ENCODE results near the gene PLA2G2D. TPM values are rescaled to one million over a fixed set of nuclear protein-coding genes. Genes with fewer than 3 reads are reported as not detected.

PLA2G2D gene
- total and polyA plus RNA-seq, 2 of the 13 experiments (the other 11 are each of a cell fraction or from before 2014, with no cell fraction given) = not detected

DNA sequence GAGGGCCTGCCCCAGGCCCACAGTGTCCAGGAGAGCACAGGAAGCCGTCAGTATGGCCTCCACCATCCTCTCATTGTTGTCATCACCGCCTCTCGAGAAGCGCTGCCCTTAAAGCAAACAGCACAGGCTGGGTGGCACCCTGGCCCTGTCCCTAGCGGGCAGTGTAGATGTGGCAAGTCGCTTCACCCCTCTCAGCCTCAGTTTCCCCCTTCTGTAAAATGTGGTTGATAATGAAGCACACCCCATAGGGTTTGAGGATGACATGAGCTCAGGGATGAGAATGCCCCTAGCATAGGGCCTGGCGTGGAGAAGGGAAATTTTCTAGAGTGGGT lies 33.2 kb upstream of the PLA2G2D start:
- Histone ChIP-seq H3K27ac (ENCODE audit: extremely low read length, insufficient read depth, low read length) (no peak overlapping the region), H2AFZ (ENCODE audit: low read length) (no peak overlapping the region), H3K4me3 (replicated peaks in 1 of 3; ENCODE audit: insufficient read depth in 1 of 3, low read depth in 2 of 3, low read length in 3 of 3) (no peak overlapping the region), H3K36me3 (replicated peaks in 1 of 2; ENCODE audit: control insufficient read depth in 1 of 2, insufficient read depth in 2 of 2, low read length in 2 of 2) (no peaks in the 10 kb centered on the region), H3K27me3 (ENCODE audit: control insufficient read depth in 1 of 2, insufficient read depth in 2 of 2, low read length in 2 of 2) (peaks cover 0 to 1% of the 10 kb centered on the region in 2 experiments; a peak in 1 of 5 replicates), H3K9ac (ENCODE audit: insufficient read depth, low read depth, low read length) (no peak overlapping the region), H4K20me1 (ENCODE audit: insufficient read depth, low read length) (no peaks in the 10 kb centered on the region), H3K4me2 (ENCODE audit: low read depth, low read length) (no peak overlapping the region; the same call in 1 of the 2 replicates), H3K9me3 (ENCODE audit: low read length) (no peaks in the 10 kb centered on the region), H3K4me1 (ENCODE audit: insufficient read depth, low read length) (peaks cover 17% of the 10 kb centered on the region), H3K79me2 (ENCODE audit: insufficient read depth, low read length) (no peaks in the 10 kb centered on the region)
- WGBS (ENCODE audit: low lambda C conversion rate) = 97% methylated on average over 2 of the region's 7 CpGs
- BruUV-seq (replicated peaks) = no TSS peak
- FAIRE-seq (no peak), ATAC-seq (no peak), DNase-seq (ENCODE audit: low spot score) (no peak)
- in situ Hi-C loops (cut with HindIII; ENCODE audit: extremely low pct_ligation_motif_present, low pct_unique_long_range_greater_than_20kb) = loop anchor here (5.0 kb wide), 2 partner anchors 180 to 230 kb away; partner anchors contain the start of gene PLA2G2E
- intact Hi-C loops (cut with micrococcal nuclease; ENCODE audit: unreplicated experiment) = loop anchor here (1.0 kb wide), 2 partner anchors 177 to 234 kb away; no protein-coding TSS in a partner anchor
- ChIA-PET POLR2A (interaction anchor here (0.7 to 1.3 kb wide), 2 partner anchors 177 to 232 kb away, joined by 3 to 11 read pairs; no protein-coding TSS in a partner anchor), CTCF (ENCODE audit: low intra/inter-chr PET ratio, low total read pairs) (interaction anchor here (0.7 to 3.6 kb wide), 3 partner anchors 178 to 235 kb away, joined by 3 to 30 read pairs (median 15); no protein-coding TSS in a partner anchor)
- 0 out of 2 replicates have a peak, but pooled peaks have one; percentile 0 for TF ChIP-seq HNF4A (CRISPR knock-in tag; IDR thresholded peaks at IDR 0.05)
- TF ChIP-seq RARG (CRISPR knock-in tag; IDR thresholded peaks at IDR 0.05; ENCODE audit: low read depth) = no peak
- no peak for TF ChIP-seq MXI1 (IDR thresholded peaks at IDR 0.05; ENCODE audit: borderline replicate concordance, low read depth, low read length)
- TF ChIP-seq, protein P1, sequence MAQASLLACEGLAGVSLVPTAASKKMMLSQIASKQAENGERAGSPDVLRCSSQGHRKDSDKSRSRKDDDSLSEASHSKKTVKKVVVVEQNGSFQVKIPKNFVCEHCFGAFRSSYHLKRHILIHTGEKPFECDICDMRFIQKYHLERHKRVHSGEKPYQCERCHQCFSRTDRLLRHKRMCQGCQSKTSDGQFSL (CRISPR knock-in tag; IDR thresholded peaks at IDR 0.05) = 0 out of 2 replicates have a peak, but pooled peaks have one; percentile 1
- TF ChIP-seq, protein P2, sequence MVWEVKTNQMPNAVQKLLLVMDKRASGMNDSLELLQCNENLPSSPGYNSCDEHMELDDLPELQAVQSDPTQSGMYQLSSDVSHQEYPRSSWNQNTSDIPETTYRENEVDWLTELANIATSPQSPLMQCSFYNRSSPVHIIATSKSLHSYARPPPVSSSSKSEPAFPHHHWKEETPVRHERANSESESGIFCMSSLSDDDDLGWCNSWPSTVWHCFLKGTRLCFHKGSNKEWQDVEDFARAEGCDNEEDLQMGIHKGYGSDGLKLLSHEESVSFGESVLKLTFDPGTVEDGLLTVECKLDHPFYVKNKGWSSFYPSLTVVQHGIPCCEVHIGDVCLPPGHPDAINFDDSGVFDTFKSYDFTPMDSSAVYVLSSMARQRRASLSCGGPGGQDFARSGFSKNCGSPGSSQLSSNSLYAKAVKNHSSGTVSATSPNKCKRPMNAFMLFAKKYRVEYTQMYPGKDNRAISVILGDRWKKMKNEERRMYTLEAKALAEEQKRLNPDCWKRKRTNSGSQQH (CRISPR knock-in tag; IDR thresholded peaks at IDR 0.05; ENCODE audit: low read depth) = 0 out of 2 replicates have a peak, but pooled peaks have one; percentile 21
- TF ChIP-seq, protein P3, sequence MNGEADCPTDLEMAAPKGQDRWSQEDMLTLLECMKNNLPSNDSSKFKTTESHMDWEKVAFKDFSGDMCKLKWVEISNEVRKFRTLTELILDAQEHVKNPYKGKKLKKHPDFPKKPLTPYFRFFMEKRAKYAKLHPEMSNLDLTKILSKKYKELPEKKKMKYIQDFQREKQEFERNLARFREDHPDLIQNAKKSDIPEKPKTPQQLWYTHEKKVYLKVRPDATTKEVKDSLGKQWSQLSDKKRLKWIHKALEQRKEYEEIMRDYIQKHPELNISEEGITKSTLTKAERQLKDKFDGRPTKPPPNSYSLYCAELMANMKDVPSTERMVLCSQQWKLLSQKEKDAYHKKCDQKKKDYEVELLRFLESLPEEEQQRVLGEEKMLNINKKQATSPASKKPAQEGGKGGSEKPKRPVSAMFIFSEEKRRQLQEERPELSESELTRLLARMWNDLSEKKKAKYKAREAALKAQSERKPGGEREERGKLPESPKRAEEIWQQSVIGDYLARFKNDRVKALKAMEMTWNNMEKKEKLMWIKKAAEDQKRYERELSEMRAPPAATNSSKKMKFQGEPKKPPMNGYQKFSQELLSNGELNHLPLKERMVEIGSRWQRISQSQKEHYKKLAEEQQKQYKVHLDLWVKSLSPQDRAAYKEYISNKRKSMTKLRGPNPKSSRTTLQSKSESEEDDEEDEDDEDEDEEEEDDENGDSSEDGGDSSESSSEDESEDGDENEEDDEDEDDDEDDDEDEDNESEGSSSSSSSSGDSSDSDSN (CRISPR knock-in tag; IDR thresholded peaks at IDR 0.05) = 0 out of 2 replicates have a peak, but pooled peaks have one; percentile 21
- TF ChIP-seq KAT8 (CRISPR knock-in tag; IDR thresholded peaks at IDR 0.05) = no peak
- peak; percentile 4 for TF ChIP-seq TEAD3 (CRISPR knock-in tag; optimal IDR thresholded peaks at IDR 0.05; ENCODE audit: borderline replicate concordance)
- no peak for TF ChIP-seq CBFB (CRISPR knock-in tag; IDR thresholded peaks at IDR 0.05)
- 0 out of 2 replicates have a peak, but pooled peaks have one; percentile 58 for TF ChIP-seq ZNF224 (CRISPR knock-in tag; IDR thresholded peaks at IDR 0.05)
- no peak for TF ChIP-seq ZNF605 (CRISPR knock-in tag; IDR thresholded peaks at IDR 0.05)
- no peak for TF ChIP-seq MEIS2 (CRISPR knock-in tag; IDR thresholded peaks at IDR 0.05)
- TF ChIP-seq ZNF17 (CRISPR knock-in tag; IDR thresholded peaks at IDR 0.05) = no peak
- TF ChIP-seq, protein P4, sequence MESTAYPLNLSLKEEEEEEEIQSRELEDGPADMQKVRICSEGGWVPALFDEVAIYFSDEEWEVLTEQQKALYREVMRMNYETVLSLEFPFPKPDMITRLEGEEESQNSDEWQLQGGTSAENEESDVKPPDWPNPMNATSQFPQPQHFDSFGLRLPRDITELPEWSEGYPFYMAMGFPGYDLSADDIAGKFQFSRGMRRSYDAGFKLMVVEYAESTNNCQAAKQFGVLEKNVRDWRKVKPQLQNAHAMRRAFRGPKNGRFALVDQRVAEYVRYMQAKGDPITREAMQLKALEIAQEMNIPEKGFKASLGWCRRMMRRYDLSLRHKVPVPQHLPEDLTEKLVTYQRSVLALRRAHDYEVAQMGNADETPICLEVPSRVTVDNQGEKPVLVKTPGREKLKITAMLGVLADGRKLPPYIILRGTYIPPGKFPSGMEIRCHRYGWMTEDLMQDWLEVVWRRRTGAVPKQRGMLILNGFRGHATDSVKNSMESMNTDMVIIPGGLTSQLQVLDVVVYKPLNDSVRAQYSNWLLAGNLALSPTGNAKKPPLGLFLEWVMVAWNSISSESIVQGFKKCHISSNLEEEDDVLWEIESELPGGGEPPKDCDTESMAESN (CRISPR knock-in tag; conservative IDR thresholded peaks at IDR 0.05) = peak; percentile 80; the same call in 1 of the 2 replicates
